Measurements from ENCODE around the gene IPO8. TPM values are rescaled to one million over a fixed set of nuclear protein-coding genes. Genes with fewer than 3 reads are reported as not detected.

The IPO8 gene
- total RNA-seq, 4 donors from 2014 or later = 34.7 to 73.9 (median 44.7) TPM

GRCh38 chr12:30580344-30580743 is 115.3 kb downstream of the IPO8 start:
- Histone ChIP-seq H3K27ac (no peak overlapping the region), H3K9me3 (no peaks in the 10 kb centered on the region), H3K36me3 (peaks cover 0 to 4% of the 10 kb centered on the region in 2 donors), H3K4me1 (no peaks in the 10 kb centered on the region), H3K27me3 (no peaks in the 10 kb centered on the region), H3K4me3 (no peak overlapping the region)
- 17 to 42% methylated on average over 2 of the region's 2 CpGs for WGBS, 2 donors (ENCODE audit: low coverage in 1 of 2)
- no peak for ATAC-seq
- TF ChIP-seq POLR2AphosphoS5 (IDR thresholded peaks at IDR 0.05) = no peak
- TF ChIP-seq POLR2A (IDR thresholded peaks at IDR 0.05) = no peak
- no peak for TF ChIP-seq EP300 (IDR thresholded peaks at IDR 0.05)
- TF ChIP-seq CTCF (IDR thresholded peaks at IDR 0.05) = no peak

Other genes with a start within 250 kb of the IPO8 start
- 10 to 100 TPM; 20.5 to 38.3 (median 27.8) TPM for gene CAPRIN2, start 59.1 kb upstream of the IPO8 start, total RNA-seq
- 10 to 100 TPM in 1 of 4 donors, 1 to 10 TPM in 3; 4.8 to 15.9 (median 6.5) TPM for gene TSPAN11, start 230.9 kb upstream of the IPO8 start, total RNA-seq